Subcutaneous abdominal adipose tissue (tissue), 5 donors: ENCODE data around the gene STEEP1.

ENCODE experiments used
- H3K27ac ChIP-seq: one replicate; pipeline ENCODE4 v1.7.0; 2013; ENCODE audit warnings: low read depth, mild to moderate bottlenecking, inconsistent platforms, low read length, moderate library complexity
- H3K27me3 ChIP-seq, 5 donors: one replicate each; pipeline ENCODE4 v1.7.0; 2013; ENCODE audit warnings: low read length in 5 of 5, inconsistent platforms in 1 of 5; ENCODE audit not compliant: control insufficient read depth in 5 of 5, insufficient read depth in 4 of 5
- H3K36me3 ChIP-seq, 5 donors: one replicate each; pipeline ENCODE4 v1.7.0; 2013; ENCODE audit warnings: low read length in 5 of 5; ENCODE audit not compliant: control insufficient read depth in 5 of 5, insufficient read depth in 5 of 5
- H3K4me1 ChIP-seq, 5 donors: one replicate each; pipeline ENCODE4 v1.7.0; 2013; ENCODE audit warnings: low read length in 5 of 5, mild to moderate bottlenecking in 3 of 5, moderate library complexity in 1 of 5; ENCODE audit not compliant: control insufficient read depth in 5 of 5, insufficient read depth in 5 of 5
- H3K4me3 ChIP-seq, 5 donors: one replicate each; pipeline ENCODE4 v1.7.0; 2013; ENCODE audit warnings: low read length in 5 of 5, low read depth in 1 of 5
- H3K9ac ChIP-seq, 5 donors: one replicate each; pipeline ENCODE4 v1.7.0; 2013; ENCODE audit warnings: low read length in 5 of 5, mild to moderate bottlenecking in 4 of 5, moderate library complexity in 3 of 5
- H3K9me3 ChIP-seq, 5 donors: one replicate each; pipeline ENCODE4 v1.7.0; 2013; ENCODE audit warnings: low read length in 5 of 5; ENCODE audit not compliant: control insufficient read depth in 5 of 5
- donor health status: healthy.
- donor health status: healthy.
- donor health status: healthy.
- donor health status: healthy.
- donor health status: healthy.

Gene STEEP1

DNA sequence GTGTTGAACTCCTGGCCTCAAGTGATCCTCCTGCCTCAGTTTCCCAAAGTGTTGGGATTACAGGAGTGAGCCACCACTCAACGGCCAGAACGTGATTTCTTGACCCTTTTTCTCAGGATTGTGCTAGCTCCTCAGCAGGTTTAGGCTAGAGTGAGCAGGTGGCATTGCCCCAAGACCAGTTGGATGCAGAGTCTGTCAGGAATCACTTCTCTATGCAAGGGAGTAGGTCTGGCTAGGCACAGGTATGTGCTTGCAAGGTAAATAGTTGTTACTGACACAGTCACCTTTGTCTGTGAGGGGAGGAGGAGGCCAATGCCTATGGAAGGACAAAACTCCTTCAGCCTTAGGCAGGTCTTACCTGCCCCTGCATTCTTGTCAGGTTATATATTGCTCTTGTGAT, 72.7 kb downstream of the STEEP1 start:
- Histone ChIP-seq H3K36me3 (no peaks in the 10 kb centered on the region), H3K4me1 (no peaks in the 10 kb centered on the region), H3K9ac (no peak overlapping the region), H3K27me3 (peaks cover 0 to 3% (median 0%) of the 10 kb centered on the region in 5 donors), H3K27ac (no peak overlapping the region), H3K9me3 (no peaks in the 10 kb centered on the region), H3K4me3 (no peak overlapping the region)

DNA sequence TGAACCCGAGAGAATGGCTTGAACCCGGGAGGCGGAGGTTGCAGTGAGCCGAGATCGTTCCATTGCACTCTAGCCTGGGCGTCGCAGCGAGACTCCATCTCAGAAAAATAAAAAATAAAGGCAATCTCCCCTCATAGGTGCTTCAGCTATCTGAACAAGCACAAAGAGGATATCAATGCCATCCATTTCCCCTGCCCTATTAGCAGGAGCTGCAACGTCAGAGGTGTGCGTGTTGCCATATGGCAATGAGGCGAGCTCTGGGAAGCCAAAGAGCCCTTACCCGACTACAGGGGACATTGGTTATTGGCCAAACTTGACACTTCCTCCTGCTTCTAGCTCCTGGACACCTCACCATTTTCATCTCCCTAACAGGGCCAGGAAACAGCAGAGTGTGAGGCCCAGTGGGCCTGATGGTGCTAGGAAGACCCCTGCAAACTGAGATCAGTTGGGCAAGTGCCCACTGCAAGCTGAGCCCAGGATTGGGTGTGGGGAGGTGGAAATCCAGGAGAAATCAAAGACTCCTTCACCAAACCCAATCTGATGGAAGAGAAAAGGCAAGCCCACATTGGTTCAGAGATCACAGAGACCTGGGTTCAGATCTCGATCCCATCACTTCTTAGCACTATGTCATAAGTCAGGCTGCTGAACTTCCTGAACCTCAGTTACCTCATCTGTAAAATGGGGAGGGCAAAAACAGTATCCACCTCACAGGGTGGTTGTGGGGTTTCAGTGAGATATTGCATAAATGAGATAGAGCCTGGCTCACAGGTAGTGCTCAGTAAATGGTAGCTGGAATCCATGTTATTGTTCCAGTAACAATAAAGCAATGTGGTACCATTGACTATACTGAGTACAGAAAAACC, 75.8 kb downstream of the STEEP1 start:
- Histone ChIP-seq H3K4me1 (no peaks in the 10 kb centered on the region), H3K4me3 (no peak overlapping the region), H3K27me3 (no peaks in the 10 kb centered on the region), H3K36me3 (no peaks in the 10 kb centered on the region), H3K9ac (no peak overlapping the region), H3K9me3 (no peaks in the 10 kb centered on the region), H3K27ac (no peak overlapping the region)

DNA sequence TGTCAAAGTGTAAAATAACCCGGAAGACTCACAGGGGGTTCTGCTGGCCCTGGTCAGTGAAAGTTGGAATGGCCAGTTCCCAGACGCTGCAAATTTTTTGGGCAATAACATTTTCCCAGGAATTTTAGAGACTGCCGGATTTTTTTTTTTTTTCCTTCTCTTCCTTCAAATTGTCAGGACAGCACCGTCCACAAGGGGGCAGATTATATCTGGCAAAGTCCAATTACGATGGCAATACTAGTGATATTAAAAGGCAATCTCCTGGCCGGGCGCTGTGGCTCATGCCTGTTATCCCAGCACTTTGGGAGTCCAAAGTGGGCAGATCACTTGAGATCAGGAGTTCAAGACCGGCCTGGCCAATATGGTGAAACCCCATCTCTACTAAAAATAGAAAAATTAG, 76.5 kb downstream of the STEEP1 start:
- Histone ChIP-seq H3K4me1 (no peaks in the 10 kb centered on the region), H3K27me3 (no peaks in the 10 kb centered on the region), H3K4me3 (no peak overlapping the region), H3K9ac (no peak overlapping the region), H3K36me3 (no peaks in the 10 kb centered on the region), H3K27ac (no peak overlapping the region), H3K9me3 (no peaks in the 10 kb centered on the region)
